GM18499 (cell line): ENCODE measurements around the gene ZCCHC18.

Source experiments
- ATAC-seq: cut with Tn5 transposase; IDR thresholded peaks from one replicate; pipeline ENCODE4 v1.9.1; 2021; ENCODE audit warnings: moderate number of reproducible peaks; ENCODE audit not compliant: insufficient read depth, unreplicated experiment

Gene ZCCHC18

DNA sequence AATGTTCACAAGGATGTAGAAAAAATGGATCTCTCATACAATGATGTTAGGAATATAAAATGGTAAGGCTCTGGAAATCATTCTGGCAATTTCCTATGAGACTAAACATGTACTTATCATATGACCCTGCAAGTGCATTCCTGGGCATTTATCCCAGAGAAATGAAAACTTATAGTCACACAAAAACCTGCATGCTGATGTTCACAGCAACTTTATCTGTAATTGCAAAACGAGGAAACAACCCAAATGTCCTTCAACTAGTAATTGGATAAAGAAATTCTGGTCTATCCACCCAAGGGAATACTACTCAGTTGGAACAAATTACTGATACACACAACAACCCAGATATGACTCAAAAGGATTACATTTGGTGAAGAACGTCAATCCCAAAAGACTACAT is 14.5 kb downstream of the ZCCHC18 start:
- ATAC-seq = no peak

DNA sequence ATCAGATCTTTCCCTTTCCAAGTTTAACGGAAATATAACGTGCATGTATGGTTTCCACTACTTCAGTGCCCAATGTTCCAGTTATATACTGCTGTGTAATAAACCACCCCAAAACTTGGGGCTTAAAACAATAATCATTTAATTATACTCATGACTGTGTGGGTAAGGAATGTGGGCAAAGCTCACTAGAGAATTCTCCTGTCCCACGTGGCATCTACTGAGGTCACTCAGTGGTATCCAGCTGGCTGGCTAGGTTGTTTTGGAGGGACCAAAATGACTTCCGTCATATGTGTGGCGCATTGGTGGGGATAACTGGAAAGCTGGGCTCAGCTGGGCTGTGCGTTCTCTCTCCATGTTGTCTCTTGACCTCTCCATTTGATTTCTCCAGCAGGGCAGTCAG is 18.5 kb downstream of the ZCCHC18 start:
- ATAC-seq = no peak

DNA sequence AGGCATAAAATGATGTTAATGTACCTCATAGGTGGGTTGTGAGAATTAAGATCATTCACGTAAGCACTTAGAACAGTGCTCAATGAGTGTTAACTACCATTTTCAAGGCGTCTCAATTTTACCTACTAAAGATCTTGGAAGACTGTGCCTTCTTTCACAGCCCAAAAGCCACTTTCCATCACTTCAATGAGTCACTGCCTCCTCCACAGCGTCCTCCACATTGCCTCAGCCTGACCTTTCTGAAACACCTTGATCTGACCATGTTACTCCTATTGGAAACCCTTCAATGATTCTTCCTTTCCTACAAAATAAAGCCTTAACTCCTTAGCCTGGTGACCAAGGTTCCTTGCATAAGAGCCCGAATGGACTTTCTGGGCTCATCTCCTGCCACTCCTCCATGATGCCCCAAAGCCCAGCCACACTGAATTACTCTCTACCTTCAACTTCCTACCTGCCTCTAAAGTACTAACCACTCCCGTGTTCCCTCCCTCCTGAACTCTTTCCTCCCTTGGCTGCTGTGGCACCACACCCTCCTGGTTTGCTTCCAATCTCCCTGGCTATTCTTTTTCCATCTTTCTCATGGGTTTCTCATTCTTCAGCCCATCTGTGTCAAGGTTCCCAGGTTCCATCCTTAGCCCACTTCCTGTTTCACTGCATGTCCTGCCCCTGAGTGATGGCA is 22.4 kb downstream of the ZCCHC18 start:
- ATAC-seq = no peak

DNA sequence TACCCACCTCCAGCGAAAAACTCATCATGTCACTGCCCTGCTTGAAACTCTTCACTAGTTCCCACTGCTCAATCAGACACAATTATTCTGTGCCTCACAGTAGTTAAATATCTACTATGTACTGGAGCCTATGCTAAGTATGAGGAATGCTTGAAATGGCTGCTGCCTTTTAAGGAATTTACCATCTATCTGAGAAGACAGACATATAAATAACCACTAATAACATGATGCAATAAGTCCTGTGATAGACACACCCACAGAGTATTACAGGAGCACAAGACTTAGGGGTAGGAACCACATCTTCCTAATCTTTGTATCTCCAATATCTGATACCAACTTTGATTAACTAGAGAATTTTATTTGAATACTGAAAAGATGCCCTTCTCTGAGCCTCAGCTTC is 23.4 kb downstream of the ZCCHC18 start:
- ATAC-seq = no peak

DNA sequence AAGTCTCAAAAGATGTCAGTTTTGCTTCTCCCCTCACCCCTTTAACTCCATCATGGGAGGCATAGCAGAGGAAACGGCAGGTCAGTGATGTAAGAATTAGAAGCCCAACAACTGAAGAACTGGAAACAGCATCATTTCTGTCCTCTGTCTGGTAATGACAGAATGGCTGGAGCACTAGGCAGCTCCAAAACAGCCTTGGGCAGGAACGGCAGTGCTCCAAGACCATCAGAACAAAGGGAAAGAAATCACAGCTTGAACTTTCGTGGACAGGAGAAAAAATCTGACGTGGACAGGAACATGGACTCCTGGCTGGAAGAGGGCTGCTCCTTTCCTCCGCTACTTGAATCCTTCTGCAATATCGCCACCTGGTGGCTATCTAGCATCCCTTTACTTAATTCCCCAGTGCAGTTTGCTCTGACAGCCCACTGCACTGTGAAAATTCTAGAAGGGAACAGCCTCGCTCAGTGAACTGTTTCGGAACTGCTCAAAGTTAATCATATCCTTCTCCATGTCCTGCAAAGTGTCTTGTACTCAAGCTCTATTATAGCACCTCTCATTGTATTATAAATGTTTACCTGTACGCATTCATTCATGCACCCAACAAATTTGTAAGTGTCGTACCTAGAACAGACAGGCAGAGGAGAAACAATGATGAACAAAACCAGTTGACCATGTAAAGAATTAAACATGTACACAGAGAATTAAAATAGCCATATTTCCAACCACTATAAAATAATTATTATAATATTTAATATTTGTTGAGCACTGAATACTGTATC is 24.1 kb downstream of the ZCCHC18 start:
- peak; percentile 86 for ATAC-seq

DNA sequence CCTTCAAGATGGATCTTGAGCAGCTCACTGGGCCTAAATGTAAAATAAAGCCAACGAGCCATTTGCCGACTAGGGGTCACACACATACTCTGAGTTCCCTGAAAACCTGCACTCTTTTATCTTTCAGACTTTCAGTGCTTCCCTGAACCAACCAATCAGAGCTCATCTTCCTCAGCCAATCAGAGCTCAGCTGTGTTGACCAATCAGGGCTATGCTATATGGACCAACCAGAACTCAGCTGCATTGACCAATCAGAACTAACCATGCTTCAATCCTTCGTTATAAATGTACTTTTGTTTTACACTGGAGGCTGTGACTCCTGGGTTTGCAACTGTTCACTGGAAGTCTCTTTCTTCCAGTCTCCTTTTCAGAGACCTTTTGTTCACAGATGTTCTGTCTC is 25.2 kb downstream of the ZCCHC18 start:
- ATAC-seq = no peak

DNA sequence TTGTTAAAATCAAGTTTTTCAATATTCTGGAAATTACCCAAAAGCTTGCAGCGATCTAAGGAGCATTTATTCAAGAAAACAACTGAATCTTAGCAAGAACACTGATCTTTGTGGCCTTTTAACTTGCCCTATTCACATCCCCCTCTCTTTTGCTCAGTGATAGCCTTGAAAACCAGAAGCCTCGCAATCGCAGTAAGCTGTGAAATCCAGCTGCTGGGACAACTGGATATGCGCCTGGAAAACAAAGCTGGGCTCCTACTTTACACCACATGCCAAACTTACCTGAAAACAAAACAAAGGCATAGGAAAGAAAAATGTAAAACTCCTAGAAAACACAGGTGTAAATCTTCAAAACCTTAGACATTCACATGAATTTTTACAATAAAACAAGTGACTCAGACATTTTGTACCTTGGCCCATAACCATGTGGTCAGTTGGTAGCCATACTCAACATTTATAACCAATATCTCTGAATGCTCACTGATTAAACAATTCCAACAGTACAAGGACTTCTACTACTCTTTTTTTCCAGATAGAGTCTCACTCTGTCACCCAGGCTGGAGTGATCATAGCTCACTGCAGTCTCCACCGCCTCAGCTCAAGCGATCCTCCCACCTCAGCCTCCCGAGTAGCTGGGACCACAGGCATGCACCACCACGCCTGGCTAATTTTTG is 28.9 kb downstream of the ZCCHC18 start:
- ATAC-seq = no peak

DNA sequence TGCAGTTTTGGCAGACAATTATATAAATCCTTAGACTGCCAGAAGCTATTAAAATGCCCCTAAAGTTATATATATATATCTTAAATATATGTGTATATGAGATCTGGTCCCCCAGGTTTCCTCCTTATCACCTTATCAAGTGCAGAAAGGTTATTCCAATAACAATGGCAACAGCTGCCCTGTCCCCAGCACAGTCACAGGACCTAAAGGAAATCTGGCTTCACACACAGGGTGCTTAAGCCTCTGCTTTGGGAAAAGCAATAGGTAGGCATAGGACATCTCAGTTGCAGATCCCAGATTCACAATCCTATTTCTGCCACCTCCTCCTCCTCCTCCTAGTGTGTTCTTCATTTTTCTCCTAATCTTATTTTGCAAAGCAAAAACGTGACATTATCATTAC is 38.7 kb downstream of the ZCCHC18 start:
- ATAC-seq = no peak

DNA sequence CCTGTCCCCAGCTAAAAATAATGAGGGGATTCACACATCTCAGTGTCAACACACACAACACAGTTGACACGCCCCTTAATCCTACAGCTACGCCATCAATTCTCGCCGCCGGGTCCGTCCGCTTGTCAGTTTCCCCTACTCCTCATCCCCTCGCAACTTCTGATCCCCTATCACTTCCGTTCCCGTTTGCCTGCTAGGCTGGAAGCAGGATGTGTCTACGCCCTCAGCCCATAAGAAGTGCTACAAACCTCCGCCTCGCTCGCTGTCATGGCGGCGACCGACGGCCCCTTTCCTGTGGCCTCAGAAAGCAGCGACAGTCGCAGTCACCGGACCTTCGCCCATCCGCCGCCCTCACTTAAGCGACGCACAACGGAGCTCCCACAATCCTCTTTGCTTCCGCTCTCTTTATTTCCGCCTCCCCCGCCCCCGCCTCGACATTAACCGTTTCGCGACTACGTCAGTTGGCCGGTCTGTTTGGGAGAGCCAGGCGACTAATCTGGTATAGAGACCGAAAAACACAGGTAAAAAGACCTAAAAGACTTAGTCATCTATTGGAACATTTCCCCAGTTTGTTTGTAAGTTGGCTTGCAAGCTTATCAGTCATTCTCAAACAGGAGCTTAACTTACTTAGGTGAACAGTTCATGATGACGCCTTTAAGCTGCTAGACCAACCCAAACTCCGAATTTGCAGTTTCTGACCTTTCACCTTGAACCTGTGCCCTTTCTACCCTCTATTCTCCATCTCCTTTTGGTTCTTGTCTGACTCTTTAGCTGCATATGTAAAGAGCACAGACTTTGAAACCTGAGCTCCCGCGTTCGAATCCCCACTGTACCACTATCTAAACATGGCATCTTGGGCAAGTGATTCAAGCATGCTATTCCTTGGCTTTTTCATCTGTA is 44.6 kb downstream of the ZCCHC18 start, which contains the start of gene SLC25A53:
Gene SLC25A53, minus strand, starts transcription at position 380 of the 900 bp plus-strand sequence. CDS start 51,752 bp downstream, outside the sequence.
- ATAC-seq = peak; percentile 87
